ENCODE results near the gene CAVIN1.
"Not testable (repeated sequence)": the region's sequence is repeated elsewhere in the genome, so short reads cannot be mapped to it uniquely, and the experiment has no call there.

CAVIN1 gene

DNA sequence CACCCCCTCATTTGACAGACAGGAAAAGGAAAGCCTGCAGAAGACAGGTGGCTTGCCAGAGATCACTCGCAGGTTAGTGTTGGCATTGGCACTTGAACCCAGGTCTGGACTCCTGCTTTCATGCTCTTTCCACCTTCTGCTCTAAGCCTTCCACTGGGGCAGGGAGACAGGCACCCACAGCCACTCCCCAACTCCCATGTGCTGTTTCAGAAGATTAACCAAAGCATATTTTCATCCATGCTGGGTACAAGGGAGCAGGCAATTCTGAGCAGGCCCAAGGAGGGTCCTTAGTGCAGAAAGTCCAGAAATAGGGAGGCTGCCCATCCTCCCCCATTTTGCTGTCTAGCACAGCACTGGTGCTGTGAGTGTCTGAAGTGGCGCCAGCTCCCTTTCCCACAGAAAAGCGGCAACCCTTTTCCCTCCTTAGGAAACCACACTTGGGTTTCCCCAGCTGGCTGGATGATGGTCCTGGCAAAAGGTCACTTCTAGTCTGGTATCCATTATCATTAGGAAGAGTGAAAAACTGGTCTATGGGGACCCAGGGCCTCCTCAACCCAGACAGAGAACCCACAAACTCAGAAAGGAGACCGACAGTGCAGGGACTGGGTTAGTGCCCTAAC lies 2.0 kb upstream of the CAVIN1 start:
- no peak overlapping the region for H3K27ac ChIP-seq
- TF ChIP-seq, protein P1, sequence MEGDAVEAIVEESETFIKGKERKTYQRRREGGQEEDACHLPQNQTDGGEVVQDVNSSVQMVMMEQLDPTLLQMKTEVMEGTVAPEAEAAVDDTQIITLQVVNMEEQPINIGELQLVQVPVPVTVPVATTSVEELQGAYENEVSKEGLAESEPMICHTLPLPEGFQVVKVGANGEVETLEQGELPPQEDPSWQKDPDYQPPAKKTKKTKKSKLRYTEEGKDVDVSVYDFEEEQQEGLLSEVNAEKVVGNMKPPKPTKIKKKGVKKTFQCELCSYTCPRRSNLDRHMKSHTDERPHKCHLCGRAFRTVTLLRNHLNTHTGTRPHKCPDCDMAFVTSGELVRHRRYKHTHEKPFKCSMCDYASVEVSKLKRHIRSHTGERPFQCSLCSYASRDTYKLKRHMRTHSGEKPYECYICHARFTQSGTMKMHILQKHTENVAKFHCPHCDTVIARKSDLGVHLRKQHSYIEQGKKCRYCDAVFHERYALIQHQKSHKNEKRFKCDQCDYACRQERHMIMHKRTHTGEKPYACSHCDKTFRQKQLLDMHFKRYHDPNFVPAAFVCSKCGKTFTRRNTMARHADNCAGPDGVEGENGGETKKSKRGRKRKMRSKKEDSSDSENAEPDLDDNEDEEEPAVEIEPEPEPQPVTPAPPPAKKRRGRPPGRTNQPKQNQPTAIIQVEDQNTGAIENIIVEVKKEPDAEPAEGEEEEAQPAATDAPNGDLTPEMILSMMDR (conservative IDR thresholded peaks at IDR 0.05): no peak

DNA sequence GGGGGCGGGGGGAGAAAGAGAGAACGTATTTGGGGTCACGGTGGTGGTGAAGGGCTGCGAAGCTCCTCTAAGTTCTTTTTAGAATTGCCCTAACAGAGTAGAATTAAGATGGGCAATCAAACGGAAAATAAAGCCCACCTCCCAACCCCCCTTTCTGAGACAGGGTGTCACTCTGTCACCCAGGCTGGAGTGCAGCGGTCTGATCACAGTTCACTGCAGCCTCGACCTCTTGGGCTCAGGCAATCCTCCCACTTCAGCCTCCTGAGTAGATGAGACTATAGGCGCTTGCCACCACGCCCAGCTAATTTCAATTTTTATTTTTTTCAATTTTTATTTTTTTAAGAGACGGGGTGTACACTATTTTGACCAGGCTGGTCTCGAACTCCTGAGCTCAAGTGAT lies 710 bp upstream of the CAVIN1 start:
- TF ChIP-seq, protein P1 (conservative IDR thresholded peaks at IDR 0.05): no peak

DNA sequence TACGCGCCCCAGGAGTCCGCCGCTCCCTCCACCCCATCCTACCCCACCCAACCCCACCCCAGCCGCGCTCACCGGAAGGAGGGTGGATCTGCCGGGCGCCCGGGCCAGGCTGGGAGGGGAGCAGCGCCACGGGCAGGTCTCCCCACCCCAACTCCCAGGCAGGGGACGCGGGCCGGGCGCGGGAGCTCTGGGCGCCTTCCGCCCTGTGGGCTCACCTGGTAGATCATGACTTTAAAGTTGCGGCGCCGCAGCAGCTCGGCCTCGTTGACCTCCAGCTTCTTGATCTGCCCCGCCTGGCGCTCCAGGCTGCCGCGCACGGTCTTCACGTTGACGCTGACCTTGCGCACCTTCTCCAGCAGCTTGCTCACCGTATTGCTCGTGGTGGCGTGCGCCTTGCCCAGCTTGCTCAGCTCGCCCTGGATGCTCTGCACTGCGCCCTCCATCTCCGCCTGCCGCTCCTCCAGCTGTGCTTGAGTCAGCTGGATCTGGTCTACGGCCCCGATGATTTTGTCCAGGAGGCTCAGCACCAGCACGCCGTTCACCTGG lies 571 bp downstream of the CAVIN1 start:
- H3K27ac ChIP-seq: no peak overlapping the region

More for the DNA sequence above, 710 bp upstream of the CAVIN1 start:
- H3K27ac ChIP-seq: no peak overlapping the region

DNA sequence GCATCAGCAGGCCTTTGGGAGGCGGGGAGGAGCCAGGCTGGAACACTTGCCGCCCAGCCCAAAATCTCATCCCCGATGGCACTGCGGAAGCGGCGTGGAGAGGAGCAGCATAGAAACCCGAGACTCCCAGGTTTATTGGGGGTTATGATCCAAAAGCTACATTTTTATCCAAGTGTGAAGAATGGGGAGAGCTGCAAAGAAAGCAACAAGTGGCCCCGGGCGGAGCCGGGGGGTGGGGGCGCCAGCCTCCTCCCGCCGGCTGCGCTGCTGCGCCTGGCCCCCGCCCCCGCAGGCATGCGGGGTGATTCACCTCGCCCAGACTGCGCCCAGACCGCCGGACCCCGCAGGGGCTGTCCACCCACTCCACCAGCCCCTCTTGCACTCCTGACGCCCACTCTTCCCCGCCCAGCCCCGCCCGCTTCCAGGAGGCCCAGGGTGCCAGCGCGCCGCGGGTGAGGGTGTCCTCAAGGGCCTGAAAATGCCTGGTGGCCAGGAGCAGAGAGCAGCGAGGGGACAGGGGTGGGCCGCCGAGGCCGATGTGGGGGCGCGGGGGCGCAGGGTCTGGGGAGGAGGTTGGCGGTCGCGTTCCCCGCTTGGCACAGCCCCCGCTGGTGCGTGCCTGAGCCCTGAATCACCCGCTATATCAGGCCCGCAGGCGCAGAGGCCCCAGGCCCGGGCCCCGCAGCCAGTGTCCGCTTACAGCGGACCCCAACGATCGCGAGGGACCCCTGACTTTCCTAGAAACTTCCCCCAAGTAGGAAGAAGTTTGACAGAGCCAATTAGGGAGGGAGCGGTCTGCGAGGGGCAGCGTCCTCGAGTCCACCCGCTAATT lies 1.3 kb downstream of the CAVIN1 start:
- H3K27ac ChIP-seq: no peak overlapping the region
- TF ChIP-seq, protein P1 (conservative IDR thresholded peaks at IDR 0.05): no peak

More for the DNA sequence above, 571 bp downstream of the CAVIN1 start:
- TF ChIP-seq, protein P1 (conservative IDR thresholded peaks at IDR 0.05): no peak

DNA sequence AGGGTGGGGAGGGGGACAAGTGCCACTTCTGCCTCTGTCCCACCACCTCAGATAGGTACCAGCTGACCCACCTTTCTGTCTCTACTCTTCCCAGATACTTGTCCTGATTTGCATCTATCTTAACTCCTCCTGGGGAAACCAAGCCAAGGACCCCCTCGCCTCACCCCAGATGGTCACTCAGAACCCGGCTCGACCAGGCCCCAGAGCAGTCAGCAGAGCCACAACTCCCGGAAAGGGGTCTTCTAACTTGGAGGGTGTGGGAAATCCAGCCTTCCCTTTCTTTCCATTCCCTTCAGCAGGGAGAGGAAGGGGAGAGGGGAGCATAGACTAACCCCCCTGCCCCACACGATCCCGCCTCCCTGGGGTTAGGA lies 1.9 kb downstream of the CAVIN1 start:
- H3K27ac ChIP-seq: no peak overlapping the region
- TF ChIP-seq, protein P1 (conservative IDR thresholded peaks at IDR 0.05): no peak

DNA sequence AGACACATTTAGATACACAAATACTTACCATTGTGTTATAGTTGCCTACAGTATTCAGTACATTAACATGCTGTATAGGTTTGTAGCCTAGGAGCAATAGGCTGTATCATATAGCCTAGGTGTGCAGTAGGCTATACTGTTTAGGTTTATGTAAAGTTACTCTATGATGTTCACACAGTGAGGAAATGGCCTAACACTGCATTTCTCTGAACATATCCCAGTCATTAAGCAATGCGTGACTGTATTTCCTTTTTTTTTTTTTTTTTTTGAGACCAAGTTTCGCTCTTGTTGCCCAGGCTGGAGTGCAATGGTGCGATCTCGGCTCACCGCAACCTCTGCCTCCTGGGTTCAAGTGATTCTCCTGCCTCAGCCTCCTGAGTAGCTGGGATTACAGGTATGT lies 5.1 kb downstream of the CAVIN1 start:
- not testable (repeated sequence) for H3K27ac ChIP-seq

DNA sequence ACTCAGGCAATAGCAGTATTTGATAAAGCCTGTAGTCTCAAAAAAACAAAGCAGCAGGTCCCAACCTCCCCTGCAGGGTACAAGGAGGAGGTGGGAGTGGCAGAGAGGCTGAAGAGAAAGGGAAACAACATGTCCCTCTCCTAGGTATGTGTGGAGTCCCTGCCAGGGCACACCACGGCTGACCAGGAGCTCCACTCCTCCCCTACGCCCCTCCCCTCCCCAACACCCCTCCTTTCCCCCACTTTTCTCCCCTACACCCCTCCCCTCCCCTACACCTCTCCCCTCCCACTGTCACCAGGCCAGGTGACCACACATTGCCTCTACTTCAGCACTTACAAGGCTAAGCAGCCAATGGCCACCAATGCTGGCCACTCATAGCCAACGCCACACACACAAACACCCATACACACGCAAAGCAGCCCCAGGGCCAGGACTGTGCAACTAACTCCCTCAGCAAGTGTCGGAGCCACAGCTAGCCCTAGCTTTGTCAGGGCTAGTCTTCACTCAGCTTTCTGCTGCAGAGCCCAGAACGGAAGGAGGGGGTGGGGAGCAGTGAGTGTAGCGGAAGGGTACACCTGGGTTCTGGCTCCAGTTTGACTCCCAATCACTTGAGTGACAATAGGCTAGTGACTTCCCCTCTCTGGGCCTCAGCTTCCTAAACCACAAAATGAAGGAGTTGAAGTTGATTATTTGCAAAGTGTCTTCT lies 8.2 kb downstream of the CAVIN1 start:
- no peak overlapping the region for H3K27ac ChIP-seq
- TF ChIP-seq, protein P1 (conservative IDR thresholded peaks at IDR 0.05): no peak
